GM21447 (cell line): ENCODE measurements around the gene ALG8.
"Not testable (repeated sequence)": the region's sequence is repeated elsewhere in the genome, so short reads cannot be mapped to it uniquely, and the experiment has no call there.

Experiments used
- ATAC-seq: cut with Tn5 transposase; IDR thresholded peaks from one replicate; pipeline ENCODE4 v1.9.1; 2021; ENCODE audit not compliant: unreplicated experiment

ALG8 gene

DNA sequence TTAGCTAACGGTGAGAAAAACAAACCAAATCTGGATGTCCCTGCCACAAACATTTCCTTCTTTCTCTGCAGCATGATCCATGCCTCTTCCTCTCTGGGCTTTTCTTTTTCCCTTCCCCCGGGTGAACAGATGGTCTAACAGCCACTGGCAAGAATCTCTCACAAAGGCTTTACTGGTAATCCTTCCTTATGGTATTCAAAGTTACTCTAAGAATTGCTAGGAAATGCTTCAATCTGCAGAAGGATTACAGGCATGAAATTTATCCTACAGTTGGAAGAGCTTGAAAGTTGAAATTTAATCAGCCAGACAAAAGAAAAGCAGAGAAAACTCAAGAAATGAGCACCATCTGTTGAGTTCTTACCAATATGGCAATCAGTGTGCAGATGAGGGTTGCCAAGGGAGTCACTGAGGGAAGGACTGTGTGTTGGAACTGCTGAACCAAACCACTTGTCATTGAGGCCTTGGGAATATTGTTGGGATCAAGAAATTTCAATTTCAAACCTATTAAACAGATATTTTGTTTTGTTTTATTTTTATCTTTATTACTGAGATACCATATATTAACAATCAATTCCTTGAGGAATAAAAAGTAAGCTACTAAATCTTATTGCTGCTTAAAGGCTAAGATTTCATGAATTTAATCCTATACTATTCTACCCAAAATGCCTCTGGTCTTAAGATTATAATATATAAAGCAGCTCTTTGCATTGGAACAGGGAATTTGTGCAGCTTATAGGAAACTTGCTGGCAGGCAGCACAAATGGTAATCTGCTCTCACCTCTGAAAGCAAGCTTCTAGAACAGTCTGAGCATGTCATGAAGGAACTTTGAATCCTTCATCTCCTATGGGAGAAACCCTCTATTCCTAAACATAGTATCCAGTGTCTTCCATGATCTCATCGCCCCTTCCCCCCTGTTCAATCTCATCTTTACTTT is 30.1 kb downstream of the ALG8 start:
- ATAC-seq = no peak

DNA sequence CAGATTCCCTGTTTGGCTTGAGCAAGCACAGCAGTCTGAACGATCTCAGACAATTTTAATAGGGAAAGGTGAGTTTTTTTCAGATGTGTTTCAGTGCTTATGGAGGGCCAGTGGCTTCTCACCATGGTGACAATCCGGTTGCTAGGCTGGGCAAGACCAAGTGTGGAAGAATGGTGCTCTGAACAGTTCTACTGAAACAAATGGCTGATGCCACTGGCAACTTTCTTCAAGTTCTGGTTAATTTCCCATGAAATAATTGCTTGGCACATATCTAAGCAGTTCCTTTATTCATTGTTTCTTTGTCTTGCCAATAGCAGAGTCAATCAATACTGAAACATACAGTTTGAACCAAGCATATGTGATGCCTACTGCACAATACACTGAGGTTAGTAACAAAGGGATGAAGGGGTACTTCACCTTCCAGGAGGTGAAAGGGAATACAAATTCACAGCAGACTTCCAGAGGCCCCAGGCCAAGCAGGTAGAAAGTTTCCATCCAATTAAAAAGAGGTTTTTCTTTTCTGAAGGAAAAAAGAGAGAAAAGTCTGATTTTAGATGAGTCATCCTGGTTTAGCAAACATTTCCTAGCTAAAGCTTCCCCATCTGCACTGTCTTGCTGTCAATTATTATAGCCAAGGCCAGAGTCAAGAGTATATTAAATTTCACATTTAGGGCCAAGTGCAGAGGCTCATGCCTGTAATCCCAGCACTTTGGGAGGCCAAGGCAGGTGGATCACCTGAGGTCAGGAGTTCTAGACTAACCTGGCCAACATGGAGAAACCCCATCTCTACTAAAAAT is 38.6 kb downstream of the ALG8 start:
- no peak for ATAC-seq

DNA sequence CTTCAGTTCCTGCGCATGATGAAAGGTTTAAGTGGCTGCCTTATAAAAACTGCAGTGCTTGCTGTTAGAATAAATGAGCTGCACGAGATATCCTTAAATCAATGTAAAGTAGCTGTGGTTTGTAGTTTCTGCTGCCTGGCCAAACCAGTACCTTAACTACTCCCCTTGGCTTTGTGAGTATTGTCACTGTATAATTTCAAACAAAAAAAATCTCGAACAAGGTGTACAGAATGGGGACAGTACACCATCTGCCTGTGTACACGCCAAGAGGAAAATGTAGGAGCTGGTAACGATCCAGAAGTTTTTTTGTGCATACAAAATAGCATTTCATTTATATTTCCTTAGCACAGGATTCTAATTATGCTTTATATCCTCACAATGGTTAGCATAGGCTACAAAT is 39.2 kb downstream of the ALG8 start:
- ATAC-seq = no peak

DNA sequence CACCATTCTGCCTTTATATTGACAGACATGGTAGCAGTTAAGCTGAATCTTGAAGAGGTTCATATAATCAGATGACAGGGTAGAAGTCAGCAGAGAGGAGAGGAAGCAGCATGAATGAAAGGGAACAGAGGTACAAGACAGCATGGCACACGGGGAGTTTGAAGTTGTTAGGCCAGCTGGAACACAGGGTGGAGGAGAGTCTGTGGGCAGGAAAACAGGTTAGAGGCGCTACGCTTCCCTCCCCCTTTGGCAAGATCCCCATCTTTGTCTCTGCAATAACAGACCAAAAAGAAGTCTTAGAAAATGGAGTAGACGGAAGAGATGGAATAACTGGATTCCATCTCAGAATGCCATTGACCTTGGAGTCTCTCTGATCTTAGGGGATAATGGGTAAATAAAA is 39.8 kb downstream of the ALG8 start:
- no peak for ATAC-seq

DNA sequence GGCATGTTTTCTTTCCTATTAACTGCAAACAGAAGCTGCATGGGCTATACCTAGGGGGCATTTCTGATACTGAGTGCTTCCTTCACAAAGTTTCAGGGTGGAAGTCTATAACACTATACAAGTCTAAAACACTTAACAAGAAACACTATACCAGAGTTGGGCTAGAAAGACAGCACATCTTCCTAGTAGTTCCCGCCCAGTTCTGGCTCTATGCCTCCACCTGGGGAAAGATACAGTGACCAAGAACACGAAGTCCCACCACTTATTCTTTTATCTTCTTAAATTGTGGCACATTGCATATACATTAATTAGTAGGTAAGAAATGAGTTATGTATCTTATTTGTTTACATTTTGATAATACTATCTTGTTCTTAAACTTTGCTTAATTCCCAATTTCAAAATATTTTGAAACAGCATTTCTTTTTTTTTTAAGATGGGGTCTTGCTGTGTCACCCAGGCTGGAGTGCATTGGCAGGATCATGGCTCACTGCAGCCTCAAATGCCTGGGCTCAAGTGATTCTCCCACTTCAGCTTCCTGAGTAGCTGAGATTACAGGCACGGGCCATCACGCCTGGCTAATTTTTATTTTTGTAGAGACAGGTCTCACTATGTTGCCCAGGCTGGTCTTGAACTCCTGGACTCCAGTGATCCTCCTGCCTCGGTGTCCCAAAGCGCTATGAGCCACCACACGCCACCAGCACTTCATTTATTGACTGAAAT is 41.6 kb downstream of the ALG8 start:
- ATAC-seq = no peak

DNA sequence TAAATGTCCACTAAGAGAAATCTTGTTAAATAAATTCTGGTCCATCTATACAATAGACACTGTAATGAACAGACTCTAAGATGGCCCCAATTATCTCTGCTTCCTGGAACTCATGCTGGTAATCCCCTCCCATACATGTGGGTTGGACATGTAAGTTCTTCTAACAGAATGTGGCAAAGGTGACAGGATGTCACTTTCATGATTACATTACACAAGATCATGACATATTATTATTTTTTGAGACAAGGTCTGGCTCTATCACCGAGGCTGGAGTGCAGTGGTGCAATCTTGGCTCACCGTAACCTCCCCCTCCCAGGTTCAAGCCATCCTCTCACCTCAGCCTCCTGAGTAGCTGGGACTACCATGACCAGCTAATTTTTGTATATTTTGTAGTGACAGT is 45.2 kb downstream of the ALG8 start:
- ATAC-seq = no peak

DNA sequence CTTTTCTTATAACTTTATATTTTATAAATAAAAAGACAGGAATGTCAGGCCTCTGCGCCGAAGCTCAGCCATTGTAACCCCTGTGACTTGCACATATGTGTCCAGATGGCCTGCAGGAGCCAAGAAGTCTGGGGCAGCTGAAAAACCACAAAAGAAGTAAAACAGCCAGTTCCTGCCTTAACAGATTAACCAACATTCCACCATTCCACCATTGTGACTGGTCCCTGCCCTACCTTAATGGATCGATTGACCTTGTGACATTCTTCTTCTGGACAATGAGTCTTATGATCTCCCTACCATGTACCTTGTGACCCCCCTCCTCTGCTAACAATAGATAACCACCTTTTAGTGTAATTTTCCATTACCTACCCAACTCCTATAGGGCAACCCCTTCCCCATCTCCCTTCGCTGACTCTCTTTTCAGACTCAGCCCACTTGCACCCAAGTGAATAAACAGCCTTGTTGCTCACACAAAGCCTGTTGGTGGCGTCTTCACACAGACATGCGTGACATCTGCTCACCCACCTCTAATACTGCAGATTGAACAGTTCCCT is 52.8 kb downstream of the ALG8 start:
- ATAC-seq = not testable (repeated sequence)

DNA sequence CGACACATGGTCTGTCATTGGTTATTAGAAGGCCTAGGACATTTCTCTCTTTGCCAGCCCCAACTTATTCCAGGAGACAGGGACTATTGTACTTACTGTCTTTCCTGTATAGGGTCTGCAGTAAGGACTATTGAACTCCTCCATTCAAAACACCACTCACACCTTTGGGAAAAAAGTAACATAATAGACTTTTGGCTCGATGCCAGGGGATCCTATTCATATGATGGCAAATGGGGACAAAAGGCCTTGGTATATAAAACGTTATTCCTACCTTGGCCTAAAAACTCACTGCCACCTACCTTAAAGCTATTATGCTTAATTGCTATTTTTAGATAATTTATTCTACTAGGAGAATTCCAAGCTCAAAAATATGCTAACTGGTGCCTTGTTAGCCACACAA is 53.5 kb downstream of the ALG8 start:
- no peak for ATAC-seq

DNA sequence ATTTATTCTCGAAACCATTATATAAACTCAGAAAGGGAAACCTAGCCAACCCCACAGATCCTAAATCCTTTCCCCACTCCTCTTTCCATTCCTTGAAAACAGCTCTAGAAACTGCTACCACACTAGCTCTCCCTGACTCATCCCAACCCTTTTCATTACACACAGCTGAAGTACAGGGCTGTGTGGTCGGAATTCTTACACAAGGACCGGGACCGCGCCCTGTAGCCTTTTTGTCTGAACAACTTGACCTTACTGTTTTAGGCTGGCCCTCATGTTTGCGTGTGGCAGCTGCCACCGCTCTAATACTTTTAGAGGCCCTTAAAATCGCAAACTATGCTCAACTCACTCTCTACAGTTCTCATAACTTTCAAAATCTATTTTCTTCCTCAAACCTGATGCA is 54.9 kb downstream of the ALG8 start:
- ATAC-seq = not testable (repeated sequence)

DNA sequence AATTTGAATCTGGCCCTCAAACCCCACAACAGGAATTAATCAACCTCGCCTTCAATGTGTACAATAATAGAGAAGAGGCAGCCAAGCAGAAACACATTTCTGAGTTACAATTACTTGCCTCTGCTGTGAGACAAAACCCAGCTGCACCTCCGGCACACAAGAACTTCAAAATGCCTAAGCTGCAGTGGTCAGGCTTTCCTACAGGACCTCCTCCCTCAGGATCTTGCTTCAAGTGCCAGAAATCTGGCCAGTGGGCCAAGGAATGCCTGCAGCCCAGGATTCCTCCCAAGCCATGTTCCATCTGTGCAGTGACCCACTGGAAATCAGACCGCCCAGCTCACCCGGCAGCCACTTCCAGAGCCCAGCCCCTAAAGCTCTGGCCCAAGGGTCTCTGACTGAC is 56.4 kb downstream of the ALG8 start:
- ATAC-seq = no peak

DNA sequence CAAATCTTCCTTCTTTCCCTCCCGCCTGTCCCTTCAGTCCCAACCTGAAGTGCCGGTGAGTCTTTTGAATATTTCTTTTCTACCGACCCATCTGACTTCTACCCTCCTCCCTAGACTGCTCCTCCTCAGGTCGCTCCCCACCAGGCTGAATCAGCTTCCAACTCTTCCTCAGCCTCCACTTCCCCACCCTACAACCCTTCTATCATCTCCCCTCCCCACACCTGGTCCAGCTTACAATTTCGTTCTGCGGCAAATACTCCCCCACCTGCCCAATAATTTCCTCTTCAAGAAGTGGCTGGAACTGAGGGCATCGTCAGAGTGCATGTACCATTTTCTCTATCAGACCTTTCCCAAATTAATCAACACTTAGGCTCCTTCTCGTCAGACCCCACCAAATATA is 57.3 kb downstream of the ALG8 start:
- no peak for ATAC-seq

DNA sequence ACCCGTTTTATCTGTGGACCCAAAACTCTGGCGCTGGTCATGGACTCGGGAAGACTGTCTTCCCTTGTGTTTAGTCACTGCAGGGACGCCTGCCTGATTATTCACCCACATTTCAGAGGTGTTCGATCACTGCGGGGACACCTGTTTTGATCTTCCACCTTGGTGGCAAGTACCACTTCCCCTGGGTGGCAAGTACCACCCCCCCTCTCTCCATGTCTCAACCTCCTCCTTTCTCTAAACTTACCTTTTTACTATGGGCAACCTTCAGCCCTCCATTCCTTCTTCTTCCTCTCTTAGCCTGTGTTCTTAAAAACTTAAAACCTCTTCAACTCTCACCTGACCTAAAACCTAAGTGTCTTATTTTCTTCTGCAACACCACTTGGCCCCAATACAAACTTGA is 57.8 kb downstream of the ALG8 start:
- ATAC-seq = no peak

DNA sequence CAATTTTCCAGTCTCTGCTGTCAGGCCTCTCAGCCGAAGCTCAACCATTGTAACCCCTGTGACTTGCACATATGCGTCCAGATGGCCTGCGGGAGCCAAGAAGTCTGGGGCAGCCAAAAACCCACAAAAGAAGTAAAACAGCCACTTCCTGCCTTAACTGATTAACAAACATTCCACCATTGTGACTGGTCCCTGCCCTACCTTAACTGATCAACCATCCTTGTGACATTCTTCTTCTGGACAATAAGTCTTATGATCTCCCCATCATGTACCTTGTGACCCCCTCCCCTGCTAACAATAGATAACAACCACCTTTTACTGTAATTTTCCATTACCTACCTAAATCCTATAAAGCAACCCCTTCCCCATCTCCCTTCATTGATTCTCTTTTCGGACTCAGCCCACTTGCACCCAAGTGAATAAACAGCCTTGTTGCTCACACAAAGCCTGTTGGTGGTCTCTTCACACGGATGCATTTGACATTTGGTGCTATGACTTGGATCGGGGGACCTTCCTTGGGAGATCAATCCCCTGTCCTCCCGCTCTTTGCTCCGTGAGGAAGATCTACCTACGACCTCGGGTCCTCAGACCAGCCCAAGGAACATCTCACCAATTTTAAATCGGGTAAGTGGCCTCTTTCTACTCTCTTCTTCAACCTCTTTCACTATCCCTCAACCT is 58.5 kb downstream of the ALG8 start:
- ATAC-seq = no peak

DNA sequence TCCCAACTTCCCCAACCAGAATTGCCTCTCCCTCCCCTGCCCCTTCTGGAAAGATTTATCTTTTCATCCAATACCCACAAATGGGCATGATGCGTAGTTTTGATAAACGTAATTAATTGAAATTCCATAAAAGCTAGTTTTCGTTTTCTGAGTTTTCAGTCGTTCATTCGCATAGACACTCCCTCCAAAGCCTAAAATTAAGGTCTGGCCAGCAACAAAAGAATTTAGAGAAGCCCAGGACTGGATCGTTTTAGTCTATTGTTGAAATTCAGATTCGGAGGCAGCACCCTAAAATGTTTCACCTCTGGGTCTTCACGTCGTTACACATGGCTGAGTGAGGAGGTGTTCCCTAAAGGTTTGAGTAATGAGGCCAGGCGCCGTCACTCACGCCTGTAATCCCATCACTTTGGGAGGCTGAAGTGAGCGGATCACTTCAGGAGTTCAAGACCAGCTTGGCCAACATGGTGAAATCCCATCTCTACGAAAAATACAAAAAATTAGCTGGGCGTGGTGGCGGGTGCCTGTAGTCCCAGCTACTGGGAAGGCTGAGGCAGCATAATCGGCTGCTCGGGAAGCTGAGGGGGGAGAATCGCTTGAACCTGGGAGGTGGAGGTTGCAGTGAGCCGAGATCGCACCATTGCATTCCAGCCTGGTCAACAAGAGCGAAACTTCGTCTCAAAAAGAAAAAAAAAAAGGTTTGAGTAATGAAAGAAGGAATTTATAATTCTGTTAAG is 59.2 kb downstream of the ALG8 start:
- ATAC-seq = no peak

DNA sequence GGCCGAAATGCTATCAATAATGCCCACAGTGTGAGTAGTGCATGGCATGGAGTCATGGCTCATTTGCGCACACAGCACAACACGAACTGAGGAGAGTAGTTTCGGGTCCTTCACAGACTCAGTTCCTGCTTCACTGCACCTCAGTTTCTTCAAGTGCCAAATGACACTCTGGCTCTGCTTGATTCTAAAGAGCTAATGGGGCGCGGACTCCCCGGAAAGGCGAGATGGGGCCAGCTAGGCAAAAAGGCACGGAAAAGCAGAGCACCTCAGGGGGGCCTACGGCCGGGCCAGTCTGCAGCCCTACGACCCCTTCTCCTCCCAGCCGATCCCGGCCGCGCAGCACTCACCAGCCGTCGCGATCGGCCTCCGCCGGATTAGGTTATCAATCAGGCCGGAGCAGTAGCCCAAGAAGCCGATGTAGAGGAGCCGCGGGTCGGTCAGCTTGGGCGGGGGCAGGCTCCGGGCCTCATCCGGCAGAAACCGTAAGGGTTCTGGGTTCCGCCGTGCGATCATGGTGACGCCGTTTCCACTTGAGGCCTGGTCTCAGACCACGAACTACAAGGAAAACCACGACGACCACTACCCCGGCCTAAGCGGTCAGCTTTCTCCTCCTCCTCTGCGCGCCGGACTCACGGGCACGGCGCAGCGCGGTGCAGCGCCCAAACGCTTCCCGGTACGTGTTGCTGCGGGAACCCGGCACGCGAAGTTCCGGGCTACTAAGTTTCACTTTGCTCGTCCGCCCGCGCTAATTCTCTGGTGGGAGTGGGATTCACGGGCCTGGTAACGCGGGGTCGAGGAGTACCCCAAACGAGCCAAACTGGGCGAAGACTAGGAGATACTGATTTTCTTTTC is 60.0 kb downstream of the ALG8 start, which contains the start of gene NDUFC2:
Gene NDUFC2, minus strand, starts transcription at position 631 of the 852 bp plus-strand sequence. Its CDS starts 118 bp downstream, at position 513.
- peak; percentile 85 for ATAC-seq

DNA sequence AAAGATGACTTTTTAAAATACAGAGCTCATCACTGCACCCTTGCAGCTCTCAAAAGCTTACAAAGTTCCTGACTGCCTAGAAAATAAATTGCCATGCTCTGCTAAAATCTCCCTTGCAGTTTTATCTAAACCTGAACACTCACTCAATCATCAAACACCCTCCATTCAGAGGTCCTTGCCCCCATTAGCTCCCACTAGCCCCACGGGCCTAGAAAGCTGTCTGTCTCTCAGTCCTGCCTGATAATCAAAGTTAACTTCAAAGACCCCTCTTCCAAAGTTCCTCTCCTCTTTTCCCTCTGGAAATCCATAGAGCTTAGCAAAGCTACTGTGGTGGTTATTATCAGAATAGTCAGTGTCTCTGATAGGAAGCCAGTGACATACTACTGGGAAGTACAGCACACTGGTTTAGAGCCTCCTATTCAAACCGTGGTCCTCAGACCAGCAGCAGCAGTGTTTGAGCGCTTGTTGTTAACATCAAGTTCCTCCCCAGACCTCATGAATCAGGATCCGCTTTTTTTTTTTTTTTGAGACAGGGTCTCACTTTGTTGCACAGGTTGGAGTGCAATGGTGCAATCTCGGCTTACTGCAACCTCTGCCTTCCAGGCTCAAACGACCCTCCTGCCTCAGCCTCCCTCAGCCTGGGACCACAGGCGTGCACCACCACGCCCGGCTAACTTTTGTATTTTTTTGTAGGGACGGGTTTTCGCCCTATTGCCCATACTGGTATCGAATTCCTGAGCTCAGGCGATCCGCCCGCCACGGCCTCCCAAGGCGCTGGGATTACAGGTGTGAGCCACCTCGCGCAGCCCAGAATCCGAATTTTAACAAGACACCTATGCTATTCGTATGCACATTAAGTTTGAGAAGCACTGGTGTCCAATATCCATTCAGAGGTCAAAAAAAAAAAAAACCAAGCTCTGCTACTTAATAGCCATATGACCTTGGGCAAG is 60.9 kb downstream of the ALG8 start:
- no peak for ATAC-seq

DNA sequence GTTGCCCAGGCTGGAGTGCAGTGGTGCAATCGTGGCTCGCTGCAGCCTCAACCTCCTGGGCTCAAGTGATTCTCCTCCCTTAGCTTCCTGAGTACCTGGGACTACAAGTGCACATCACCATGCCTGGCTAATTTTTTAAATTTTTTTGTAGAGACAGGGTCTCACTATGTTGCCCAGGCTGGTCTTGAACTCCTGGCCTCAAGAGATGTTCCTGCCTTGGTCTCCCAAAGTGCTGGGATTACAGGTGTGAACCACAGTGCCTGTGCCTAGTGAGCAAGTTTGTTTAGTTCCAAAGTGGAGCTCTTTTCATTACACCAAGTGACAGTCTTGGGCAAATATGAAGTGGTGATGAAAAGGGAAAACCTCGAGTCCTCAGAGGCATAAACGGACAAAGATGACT is 61.8 kb downstream of the ALG8 start:
- not testable (repeated sequence) for ATAC-seq
